OCI-LY1 (cell line): Measurements from ENCODE around the gene RAB11A.
A peak's percentile ranks its signal among the peaks of the same experiment; 100 is the strongest.

ENCODE experiments used
- H2AFZ ChIP-seq: fragments of 200-600 bp; sonication (generic), shearing (Covaris generic); 2 replicates; pipeline ENCODE4 v1.6.0; 2014; ENCODE audit warnings: antibody characterized with exemption, mild to moderate bottlenecking, low read length
- H3F3A ChIP-seq: fragments of 200-600 bp; sonication (generic), shearing (Covaris generic); 2 replicates; pipeline ENCODE4 v1.6.0; 2014; ENCODE audit warnings: mild to moderate bottlenecking, antibody characterized with exemption, low read length, moderate library complexity; ENCODE audit not compliant: insufficient read depth
- H3K27ac ChIP-seq: fragments of 200-600 bp; sonication (generic); 2 replicates; pipeline ENCODE4 v1.5.1; 2014; ENCODE audit warnings: low read length, mixed run types, mild to moderate bottlenecking, low read depth; ENCODE audit not compliant: poor library complexity, severe bottlenecking
- H3K27me3 ChIP-seq: fragments of 200-600 bp; sonication (generic); 2 replicates; pipeline ENCODE4 v1.6.0; 2014; ENCODE audit warnings: antibody characterized with exemption, mild to moderate bottlenecking, low read length, moderate library complexity; ENCODE audit not compliant: insufficient read depth
- H3K36me3 ChIP-seq: fragments of 200-600 bp; sonication (generic); 2 replicates; pipeline ENCODE4 v1.6.1; 2014; ENCODE audit warnings: mild to moderate bottlenecking, antibody characterized with exemption, low read length, moderate library complexity, mixed read lengths; ENCODE audit not compliant: insufficient read depth
- H3K4me1 ChIP-seq: fragments of 200-600 bp; sonication (generic); 2 replicates; pipeline ENCODE4 v1.5.1; 2014; ENCODE audit warnings: mild to moderate bottlenecking, low read length, moderate library complexity; ENCODE audit not compliant: insufficient read depth, severe bottlenecking
- H3K4me2 ChIP-seq: fragments of 200-600 bp; sonication (generic), shearing (Covaris generic); 2 replicates; pipeline ENCODE4 v1.6.1; 2014; ENCODE audit warnings: low read length
- H3K4me3 ChIP-seq: fragments of 200-600 bp; sonication (generic); 2 replicates; pipeline ENCODE4 v1.5.1; 2014; ENCODE audit warnings: low read length, low read depth, mild to moderate bottlenecking, mixed read lengths; ENCODE audit not compliant: poor library complexity, severe bottlenecking
- H3K79me2 ChIP-seq: fragments of 200-600 bp; shearing (Covaris generic); 2 replicates; pipeline ENCODE4 v1.6.1; 2016; ENCODE audit warnings: mixed run types, low read length, mixed read lengths; ENCODE audit not compliant: insufficient read depth
- H3K9ac ChIP-seq: fragments of 200-600 bp; sonication (generic), shearing (Covaris generic); 2 replicates; pipeline ENCODE4 v1.6.1; 2014; ENCODE audit warnings: mild to moderate bottlenecking, low read length, mixed read lengths
- H3K9me2 ChIP-seq: fragments of 200-600 bp; sonication (generic), shearing (Covaris generic); 2 replicates; pipeline ENCODE4 v1.6.1; 2014; ENCODE audit warnings: low read depth, mild to moderate bottlenecking, low read length, mixed read lengths
- H3K9me3 ChIP-seq: fragments of 200-600 bp; shearing (Covaris generic); 2 replicates; pipeline ENCODE4 v1.6.1; 2014; ENCODE audit warnings: low read length, mixed read lengths
- H4K20me1 ChIP-seq: fragments of 200-600 bp; sonication (generic), shearing (Covaris generic); 2 replicates; pipeline ENCODE4 v1.6.0; 2016; ENCODE audit warnings: mild to moderate bottlenecking, low read length; ENCODE audit not compliant: insufficient read depth
- CTCF ChIP-seq: fragments of 200-600 bp; sonication (generic), shearing (Covaris generic); IDR thresholded peaks from 2 replicates; pipeline ENCODE4 v1.5.1; 2017; ENCODE audit warnings: mild to moderate bottlenecking, antibody characterized with exemption, low read length, moderate library complexity, mixed read lengths
- EZH2 ChIP-seq: fragments of 200-600 bp; sonication (generic), shearing (Covaris generic); IDR thresholded peaks from 2 replicates; pipeline ENCODE4 v1.8.0; 2017; ENCODE audit warnings: borderline replicate concordance, mixed run types, mild to moderate bottlenecking, antibody characterized with exemption, low read length, moderate library complexity, mixed read lengths

Gene RAB11A

DNA sequence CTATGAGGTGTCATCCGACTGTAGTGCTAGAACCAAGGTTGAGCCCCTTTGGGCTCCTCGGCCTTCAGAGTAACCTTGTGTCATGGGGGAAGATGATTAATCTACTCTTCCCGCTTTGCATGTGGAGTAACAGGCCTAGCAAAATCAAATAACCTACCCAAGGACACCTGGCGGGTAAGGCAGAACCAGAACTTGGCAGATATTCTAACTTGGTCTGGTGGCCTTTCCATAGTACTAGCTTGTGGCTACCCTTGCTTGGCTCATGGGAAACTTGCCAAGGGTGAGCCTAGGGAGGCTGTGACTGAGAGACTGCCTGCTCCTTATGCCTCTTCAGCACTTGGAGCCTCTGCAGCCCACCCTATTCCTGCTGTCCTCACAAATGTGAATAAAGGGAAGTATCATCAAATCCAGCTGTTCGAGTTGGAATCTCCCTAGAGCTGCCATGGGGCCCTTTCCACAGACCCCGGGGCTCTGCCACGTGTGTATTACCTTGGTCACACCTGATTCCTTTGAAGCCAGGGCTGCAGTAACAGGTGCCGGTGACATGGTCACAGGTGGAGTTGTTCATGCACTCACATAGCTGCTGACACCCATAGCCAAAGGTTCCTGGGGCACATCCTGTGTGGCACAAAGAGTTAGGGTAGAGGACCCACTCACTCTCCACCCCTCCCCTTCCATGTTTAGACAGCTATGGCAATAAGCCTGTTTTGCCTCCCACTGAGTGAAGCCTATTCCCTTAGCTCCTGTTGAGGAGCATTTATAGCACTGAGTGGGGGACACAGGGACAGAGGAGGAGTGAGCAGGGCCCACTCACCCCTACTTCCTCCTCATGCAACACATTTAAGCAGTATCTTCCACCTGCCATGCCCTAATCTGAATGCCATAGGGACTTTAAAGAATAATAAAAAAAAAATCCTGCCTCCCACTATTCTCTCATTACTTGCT, 46.0 kb downstream of the RAB11A start:
- Histone ChIP-seq H3K9ac (no peak overlapping the region; the same call in 1 of the 2 replicates), H3K9me2 (no peaks in the 10 kb centered on the region), H3K36me3 (peaks cover 44% of the 10 kb centered on the region), H4K20me1 (no peaks in the 10 kb centered on the region), H3F3A (no peaks in the 10 kb centered on the region), H2AFZ (no peak overlapping the region), H3K9me3 (no peaks in the 10 kb centered on the region), H3K4me3 (no peak overlapping the region), H3K4me2 (peak overlapping the region; percentile 25; the same call in 1 of the 2 replicates), H3K27ac (peak overlapping the region; percentile 76), H3K4me1 (peaks cover 35% of the 10 kb centered on the region), H3K79me2 (no peaks in the 10 kb centered on the region), H3K27me3 (no peaks in the 10 kb centered on the region)
- TF ChIP-seq EZH2, result no peak
- TF ChIP-seq CTCF, result no peak

DNA sequence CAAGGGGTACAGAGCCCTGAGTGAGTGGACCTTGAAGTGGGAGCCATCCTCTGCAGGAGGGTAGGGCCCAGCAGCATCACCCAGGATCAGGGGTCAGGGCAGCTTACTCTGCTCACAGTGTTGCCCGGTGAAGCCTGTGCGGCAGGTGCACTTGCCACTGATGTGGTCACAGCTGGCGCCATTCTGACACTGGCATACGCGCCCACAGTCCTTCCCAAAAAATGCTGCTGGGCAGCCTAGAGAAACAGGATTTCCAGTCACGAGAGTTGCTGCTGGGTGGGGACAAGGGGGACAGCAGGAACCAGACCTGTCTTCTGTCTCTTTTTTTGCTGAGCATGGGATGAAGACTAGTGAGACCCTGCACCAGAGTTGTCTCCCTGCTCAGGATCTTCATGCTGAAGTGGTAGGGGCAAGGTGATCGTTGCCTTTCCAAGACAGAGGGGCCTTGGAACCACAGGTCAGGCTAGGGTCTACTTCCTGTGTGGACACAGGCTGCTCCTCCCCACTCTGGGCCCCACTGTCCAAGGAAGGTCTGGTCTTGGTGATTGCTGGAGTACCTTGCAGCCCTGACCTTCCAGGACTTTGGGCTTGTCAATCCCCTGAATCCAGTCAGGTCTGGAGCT, 46.9 kb downstream of the RAB11A start:
- no peaks in the 10 kb centered on the region for H3K9me2 ChIP-seq
- no peaks in the 10 kb centered on the region for H3F3A ChIP-seq
- H3K4me1 ChIP-seq, result peaks cover 40% of the 10 kb centered on the region
- no peak overlapping the region for H2AFZ ChIP-seq
- H4K20me1 ChIP-seq, result no peaks in the 10 kb centered on the region
- no peaks in the 10 kb centered on the region for H3K79me2 ChIP-seq
- TF ChIP-seq CTCF (no peak), EZH2 (no peak)
- H3K4me3 ChIP-seq, result peak overlapping the region; percentile 19
- no peak overlapping the region; the same call in 1 of the 2 replicates for H3K9ac ChIP-seq
- H3K36me3 ChIP-seq, result peaks cover 36% of the 10 kb centered on the region; the same call in 1 of the 2 replicates
- peak overlapping the region; percentile 76 for H3K27ac ChIP-seq
- peak overlapping the region; percentile 25; the same call in 1 of the 2 replicates for H3K4me2 ChIP-seq
- H3K27me3 ChIP-seq, result no peaks in the 10 kb centered on the region
- no peaks in the 10 kb centered on the region for H3K9me3 ChIP-seq

- peak overlapping the region; percentile 19 for H3K4me3 ChIP-seq
- H3K36me3 ChIP-seq, result peaks cover 39% of the 10 kb centered on the region
- no peaks in the 10 kb centered on the region for H4K20me1 ChIP-seq
- no peaks in the 10 kb centered on the region for H3K27me3 ChIP-seq
- TF ChIP-seq CTCF (peak; percentile 43; the same call in 1 of the 2 replicates), EZH2 (no peak)
- H2AFZ ChIP-seq, result no peak overlapping the region
- H3K4me2 ChIP-seq, result peak overlapping the region; percentile 25; the same call in 1 of the 2 replicates
- peaks cover 47% of the 10 kb centered on the region for H3K4me1 ChIP-seq
- peak overlapping the region; percentile 0; the same call in 1 of the 2 replicates for H3K9ac ChIP-seq
- H3F3A ChIP-seq, result no peaks in the 10 kb centered on the region
- peak overlapping the region; percentile 76 for H3K27ac ChIP-seq
- no peaks in the 10 kb centered on the region for H3K79me2 ChIP-seq
- no peaks in the 10 kb centered on the region for H3K9me3 ChIP-seq
- H3K9me2 ChIP-seq, result no peaks in the 10 kb centered on the region
Observed at GRCh38 chr15:65916664-65917406, 47.5 kb downstream of the RAB11A start.
